GM12878 (cell line): ENCODE measurements around the gene WHAMM. TPM values are rescaled to one million over a fixed set of nuclear protein-coding genes. Genes with fewer than 3 reads are reported as not detected.

Experiments used
- BCL3 ChIP-seq: IDR thresholded peaks from 2 replicates; pipeline ENCODE4 v1.6.1; 2011; ENCODE audit warnings: borderline replicate concordance, low read depth, mild to moderate bottlenecking, moderate library complexity, low read length; ENCODE audit not compliant: insufficient read depth, poor library complexity, severe bottlenecking
- BRCA1 ChIP-seq: IDR thresholded peaks from 2 replicates; pipeline ENCODE4 v1.6.1; 2011; ENCODE audit warnings: low read depth, low read length, improper control_type of control experiment
- CEBPB ChIP-seq, 2 experiments: fragments of 150-350 bp in 1 of 2; IDR thresholded peaks; 2 replicates each; pipeline ENCODE4 v1.6.1; 2012 to 2014; ENCODE audit warnings: low read depth in 2 of 2, low read length in 2 of 2, borderline replicate concordance in 1 of 2, inconsistent platforms in 1 of 2
- CUX1 ChIP-seq: IDR thresholded peaks from 2 replicates; pipeline ENCODE4 v1.6.1; 2012; ENCODE audit warnings: improper control_type of control experiment, low read depth, low read length; ENCODE audit not compliant: insufficient replicate concordance
- GATAD2B ChIP-seq: fragments of 450-650 bp; conservative IDR thresholded peaks from 2 replicates; pipeline ENCODE4 v1.6.1; 2017; ENCODE audit warnings: low read depth, mild to moderate bottlenecking, moderate library complexity
- HDAC6 ChIP-seq: fragments of 200-600 bp; sonication (generic); IDR thresholded peaks from one replicate; pipeline ENCODE4 v1.8.0; 2017; ENCODE audit warnings: antibody characterized with exemption; ENCODE audit not compliant: unreplicated experiment
- IRF4 ChIP-seq: IDR thresholded peaks from 2 replicates; pipeline ENCODE4 v1.6.1; 2011; ENCODE audit warnings: low read depth, low read length
- MAX ChIP-seq: IDR thresholded peaks from 2 replicates; pipeline ENCODE4 v1.6.1; 2012; ENCODE audit warnings: low read depth, low read length, improper control_type of control experiment
- MEF2B ChIP-seq: fragments of 450-650 bp; IDR thresholded peaks from 2 replicates; pipeline ENCODE4 v1.6.1; 2018; ENCODE audit warnings: mild to moderate bottlenecking, moderate library complexity; ENCODE audit not compliant: partially characterized antibody, poor library complexity, severe bottlenecking
- MLLT1 ChIP-seq: fragments of 450-650 bp; IDR thresholded peaks from 2 replicates; pipeline ENCODE4 v1.6.1; 2016; ENCODE audit warnings: mild to moderate bottlenecking
- PML ChIP-seq: IDR thresholded peaks from 2 replicates; pipeline ENCODE4 v1.6.1; 2012; ENCODE audit warnings: low read length, inconsistent platforms
- REST ChIP-seq: IDR thresholded peaks from 2 replicates; pipeline ENCODE4 v1.6.1; 2012; ENCODE audit warnings: mild to moderate bottlenecking, low read depth, low read length
- SIX5 ChIP-seq: IDR thresholded peaks from 2 replicates; pipeline ENCODE4 v1.6.1; 2011; ENCODE audit warnings: mild to moderate bottlenecking, low read depth, low read length, moderate library complexity; ENCODE audit not compliant: severe bottlenecking
- SP1 ChIP-seq: IDR thresholded peaks from one replicate; pipeline ENCODE4 v1.6.1; 2011; ENCODE audit warnings: low read depth, low read length
- STAT3 ChIP-seq: IDR thresholded peaks from 2 replicates; pipeline ENCODE4 v1.6.1; 2011; ENCODE audit warnings: low read depth, low read length, improper control_type of control experiment
- SUPT20H ChIP-seq: IDR thresholded peaks from 2 replicates; pipeline ENCODE4 v1.6.1; 2011; ENCODE audit warnings: low read depth, mild to moderate bottlenecking, low read length, moderate library complexity, borderline replicate concordance; ENCODE audit not compliant: control insufficient read depth
- SUZ12 ChIP-seq: fragments of 200-600 bp; sonication (generic); IDR thresholded peaks from one replicate; pipeline ENCODE4 v1.6.1; 2018; ENCODE audit warnings: antibody characterized with exemption, mild to moderate bottlenecking; ENCODE audit not compliant: unreplicated experiment
- TCF3 ChIP-seq: IDR thresholded peaks from 2 replicates; pipeline ENCODE4 v1.6.1; 2012; ENCODE audit warnings: low read depth, mild to moderate bottlenecking, low read length, borderline replicate concordance; ENCODE audit not compliant: insufficient read depth
- polyA plus RNA-seq, 11 experiments: library from polyadenylated mRNA; depleted of rRNA in 4 of 11; unstranded in 6 of 11; stranded (reverse) in 5 of 11; fragments of >200 nt; fragmentation: Nextera tagmentation in 4 of 11; fragmentation: Illumina TruSeq in 1 of 11; extraction: Ambion mirVana in 4 of 11; extraction: Trizol in 1 of 11; gene quantifications; 1 replicate in 1 of 11; 2 replicates in 10 of 11; pipeline versions ENCODE4 v1.2.1 to v1.2.3, GENCODE V29; 2011 to 2016; ENCODE audit warnings: inconsistent platforms in 2 of 11, missing spikeins in 2 of 11, low read depth in 1 of 11
- total RNA-seq, 4 experiments: library from RNA; depleted of rRNA in 3 of 4; stranded (reverse); fragments of >200 nt in 3 of 4; fragmentation: Illumina TruSeq in 1 of 4; extraction: Trizol in 1 of 4; gene quantifications; 2 replicates each; pipeline versions ENCODE4 v1.2.1 to v1.2.3, GENCODE V29; 2013 to 2021

Gene WHAMM
- total and polyA plus RNA-seq, 10 of the 15 experiments (the other 5 are each of a cell fraction or from before 2014, with no cell fraction given) = 0.87 to 6.7 (median 2.5) TPM

GRCh38 chr15:82805994-82806406 lies 3.4 kb upstream of the WHAMM start, which contains the start of gene FSD2 (continued):
- TF ChIP-seq GATAD2B = 0 out of 2 replicates have a peak, but pooled peaks have one; percentile 24
- TF ChIP-seq MLLT1 = 0 out of 2 replicates have a peak, but pooled peaks have one; percentile 40
- no peak for TF ChIP-seq BRCA1
- TF ChIP-seq IRF4 = peak; percentile 58; the same call in 1 of the 2 replicates
- TF ChIP-seq TCF3 = peak; percentile 37; the same call in 1 of the 2 replicates
- TF ChIP-seq SP1 = peak; percentile 70
- no peak for TF ChIP-seq STAT3
- peak; percentile 96 for TF ChIP-seq MEF2B
- no peak for TF ChIP-seq REST
- TF ChIP-seq MAX = no peak
- TF ChIP-seq BCL3 = peak; percentile 21
- no peak for TF ChIP-seq PML
- TF ChIP-seq SIX5 = no peak
- no peak for TF ChIP-seq SUPT20H
- no peak for TF ChIP-seq SUZ12
- no peak for TF ChIP-seq CUX1
- no peak for TF ChIP-seq HDAC6
- TF ChIP-seq CEBPB (IDR thresholded peaks at IDR 0.05; ENCODE audit: borderline replicate concordance in 1 of 2, low read depth in 2 of 2, low read length in 2 of 2) = no peak
